ENCODE results near the gene ETV1. TPM values are rescaled to one million over a fixed set of nuclear protein-coding genes. Genes with fewer than 3 reads are reported as not detected.
A peak's percentile ranks its signal among the peaks of the same experiment; 100 is the strongest.

Gene ETV1
- not detected for total RNA-seq

GRCh38 chr7:13989126-13989948, at the start of gene ETV1:
Gene ETV1 (minus strand): TSS chr7:13989666. CDS start chr7:13989052, 614 bp downstream.
- DNase-seq: no peak

GRCh38 chr7:14024406-14024805, 34.9 kb upstream of the ETV1 start:
- DNase-seq: no peak

- no peak for DNase-seq
Observed at GRCh38 chr7:14023838-14024237, 34.4 kb upstream of the ETV1 start.

- no peak for DNase-seq
Observed at GRCh38 chr7:14023342-14023741, 33.9 kb upstream of the ETV1 start.

GRCh38 chr7:14021069-14021468, 31.6 kb upstream of the ETV1 start:
- no peak for DNase-seq

- DNase-seq: no peak
Observed at GRCh38 chr7:14020339-14020900, 31.0 kb upstream of the ETV1 start.

- no peak for DNase-seq
Observed at GRCh38 chr7:14018751-14019150, 29.3 kb upstream of the ETV1 start.

GRCh38 chr7:14016950-14017349, 27.5 kb upstream of the ETV1 start:
- no peak for DNase-seq

- DNase-seq: no peak
Observed at GRCh38 chr7:14013898-14014297, 24.4 kb upstream of the ETV1 start.

GRCh38 chr7:14009453-14010418, 20.3 kb upstream of the ETV1 start:
- DNase-seq: no peak

GRCh38 chr7:14001139-14001538, 11.7 kb upstream of the ETV1 start:
- no peak for DNase-seq

GRCh38 chr7:14000247-14000646, 10.8 kb upstream of the ETV1 start:
- DNase-seq: no peak

- no peak for DNase-seq
Observed at GRCh38 chr7:13998866-13999265, 9.4 kb upstream of the ETV1 start.

- DNase-seq: no peak
Observed at GRCh38 chr7:13992596-13992964, 3.1 kb upstream of the ETV1 start.

GRCh38 chr7:13991791-13992595, 2.5 kb upstream of the ETV1 start:
- DNase-seq: no peak

GRCh38 chr7:13990984-13991790, 1.7 kb upstream of the ETV1 start:
- DNase-seq: peak; percentile 27

GRCh38 chr7:13990319-13990983, 985 bp upstream of the ETV1 start:
- DNase-seq: no peak

GRCh38 chr7:13989949-13990305, 461 bp upstream of the ETV1 start:
- no peak for DNase-seq

- DNase-seq: no peak
Observed at GRCh38 chr7:13988731-13989125, 738 bp downstream of the ETV1 start.

GRCh38 chr7:13988065-13988464, 1.4 kb downstream of the ETV1 start:
- DNase-seq: no peak

- DNase-seq: no peak
Observed at GRCh38 chr7:13987395-13987794, 2.1 kb downstream of the ETV1 start.
